K562 (cell line): ENCODE measurements around the gene FRMD4A. TPM values are rescaled to one million over a fixed set of nuclear protein-coding genes. Genes with fewer than 3 reads are reported as not detected.

Experiments
- ATAC-seq: fragments of 200-7000 bp; cut with Tn5 transposase; 3 replicates; pipeline ENCODE4 v1.9.1; 2020; ENCODE audit warnings: moderate library complexity
- BruUV-seq: library from RNA; stranded (reverse); fragments of 400-500 nt; replicated peaks from 2 replicates; lab custom pipeline; 2021; lab: Mats Ljungman, UMichigan
- CTCF ChIA-PET: fragments of 300-600 bp; formaldehyde crosslinking; extraction: SDS; loops from one replicate; lab custom pipeline; 2021; ENCODE audit warnings: low intra/inter-chr PET ratio; lab: Yijun Ruan, JAX
- POLR2A ChIA-PET: fragments of 300-600, 350-650 bp; sonication (Branson Sonifier 250); formaldehyde crosslinking; extraction: SDS; loops from one replicate; lab custom pipeline; 2021; ENCODE audit warnings: antibody characterized with exemption, inconsistent platforms; lab: Yijun Ruan, JAX
- DNase-seq, 4 experiments: peaks; one replicate each; pipeline versions ENCODE4 v3.0.0 to v3.0.0-alpha.2; 2011 to 2018; ENCODE audit warnings: low spot score in 3 of 4, mixed read lengths in 3 of 4; ENCODE audit errors: extremely low read depth in 1 of 4
- FAIRE-seq: peaks from 2 replicates; lab custom pipeline; 2011; peaks lifted over from hg19 to GRCh38; lab: Jason Lieb, UNC
- H2AFZ ChIP-seq: 2 replicates; pipeline ENCODE4 v1.6.0; 2011; ENCODE audit warnings: low read depth, low read length, control low read depth, inconsistent platforms
- H3K27ac ChIP-seq: fragments of 200-600 bp; 3 replicates; pipeline ENCODE4 v1.8.0; 2011; ENCODE audit warnings: low read depth, mild to moderate bottlenecking, control low read depth, inconsistent platforms, low read length, moderate library complexity, mixed read lengths; ENCODE audit errors: extremely low read depth
- H3K27me3 ChIP-seq, 2 experiments: fragments of 300-600 bp in 1 of 2; 2 replicates in 1 of 2; 3 replicates in 1 of 2; pipeline versions ENCODE4 v1.6.0 to v1.8.0; 2011; ENCODE audit warnings: inconsistent platforms in 2 of 2, low read length in 2 of 2, mild to moderate bottlenecking in 1 of 2, mixed read lengths in 1 of 2, moderate library complexity in 1 of 2; ENCODE audit not compliant: control insufficient read depth in 2 of 2, insufficient read depth in 2 of 2
- H3K36me3 ChIP-seq: fragments of 300-600 bp; 3 replicates; pipeline ENCODE4 v1.8.0; 2011; ENCODE audit warnings: mild to moderate bottlenecking, low read length, inconsistent platforms; ENCODE audit not compliant: control insufficient read depth, insufficient read depth
- H3K4me1 ChIP-seq, 2 experiments: fragments of 200-600 bp in 1 of 2; replicated peaks in 1 of 2; 2 replicates in 1 of 2; 3 replicates in 1 of 2; pipeline versions ENCODE4 v1.5.1 to v1.8.0; 2011; ENCODE audit warnings: inconsistent platforms in 2 of 2, low read length in 2 of 2, mild to moderate bottlenecking in 1 of 2, mixed read lengths in 1 of 2, moderate library complexity in 1 of 2; ENCODE audit not compliant: control insufficient read depth in 2 of 2, insufficient read depth in 2 of 2
- H3K4me2 ChIP-seq: 2 replicates; pipeline ENCODE4 v1.6.1; 2011; ENCODE audit warnings: low read length, control low read depth, inconsistent platforms, mixed read lengths; ENCODE audit not compliant: insufficient read depth
- H3K4me3 ChIP-seq: fragments of 200-600 bp; sonication (generic), shearing (Covaris generic); 2 replicates; pipeline ENCODE4 v1.5.1; 2016; ENCODE audit warnings: control low read depth, inconsistent platforms
- H3K79me2 ChIP-seq: fragments of 200-600 bp; 3 replicates; pipeline ENCODE4 v1.8.0; 2011; ENCODE audit warnings: low read length, inconsistent platforms; ENCODE audit not compliant: control insufficient read depth, insufficient read depth
- H3K9ac ChIP-seq, 2 experiments: 2 replicates each; pipeline versions ENCODE4 v1.6.0 to v1.6.1; 2011; ENCODE audit warnings: low read depth in 2 of 2, low read length in 2 of 2, control low read depth in 1 of 2, inconsistent platforms in 1 of 2, mild to moderate bottlenecking in 1 of 2, mixed read lengths in 1 of 2; ENCODE audit not compliant: insufficient read depth in 1 of 2
- H3K9me1 ChIP-seq: one replicate; pipeline ENCODE4 v1.6.0; 2011; ENCODE audit warnings: inconsistent platforms, mild to moderate bottlenecking, low read length, moderate library complexity; ENCODE audit not compliant: control insufficient read depth, insufficient read depth
- H3K9me3 ChIP-seq: replicated peaks from 2 replicates; pipeline ENCODE4 v1.5.1; 2011; ENCODE audit warnings: low read depth, low read length, inconsistent platforms; ENCODE audit not compliant: control insufficient read depth, insufficient read depth
- H4K20me1 ChIP-seq: replicated peaks from 2 replicates; pipeline ENCODE4 v1.6.1; 2011; ENCODE audit warnings: low read length, inconsistent platforms, mixed read lengths; ENCODE audit not compliant: control insufficient read depth, insufficient read depth
- ARID1B ChIP-seq: fragments of 450-650 bp; IDR thresholded peaks from 2 replicates; pipeline ENCODE4 v1.6.1; 2016; ENCODE audit warnings: antibody characterized with exemption, mild to moderate bottlenecking, inconsistent platforms
- CBFA2T3 ChIP-seq: fragments of 450-650 bp; IDR thresholded peaks from 2 replicates; pipeline ENCODE4 v1.6.1; 2017
- HDAC1 ChIP-seq, 2 experiments: fragments of 450-650 bp; IDR thresholded peaks; 2 replicates each; pipeline ENCODE4 v1.6.1; 2016 to 2017; ENCODE audit warnings: inconsistent platforms in 1 of 2, mild to moderate bottlenecking in 1 of 2, moderate library complexity in 1 of 2
- MCM5 ChIP-seq: fragments of 450-650 bp; IDR thresholded peaks from 2 replicates; pipeline ENCODE4 v1.6.1; 2016; ENCODE audit warnings: low read depth
- POLR2A ChIP-seq: fragments of 450-650 bp; conservative IDR thresholded peaks from 2 replicates; pipeline ENCODE4 v1.6.1; 2016
- PRMT5 ChIP-seq: sonication (generic); formaldehyde crosslinking; IDR thresholded peaks from 2 replicates; pipeline ENCODE4 v1.5.0; 2020; ENCODE audit warnings: missing genetic modification reagents
- ZBTB34 ChIP-seq: fragments of 250-450 bp; sonication (Bioruptor Pico); IDR thresholded peaks from 2 replicates; pipeline ENCODE4 v1.8.0; 2021; ENCODE audit warnings: mild to moderate bottlenecking, moderate library complexity
- ZFX ChIP-seq: sonication (generic); formaldehyde crosslinking; IDR thresholded peaks from 2 replicates; pipeline ENCODE4 v1.8.0; 2022; ENCODE audit warnings: mild to moderate bottlenecking, missing genetic modification reagents, moderate library complexity
- ZSCAN29 ChIP-seq: fragments of 450-650 bp; IDR thresholded peaks from 2 replicates; pipeline ENCODE4 v1.6.1; 2017
- WGBS: fragments of 100-300 bp; shearing (Covaris generic); methylation state at CpG from one replicate; pipeline ENCODE4 v1.1.6; 2016; ENCODE audit warnings: low coverage, mixed read lengths; ENCODE audit not compliant: insufficient coverage; ENCODE audit errors: missing lambda C conversion rate; 5-methylcytosine and 5-hydroxymethylcytosine counted together
- in situ Hi-C: fragments of 300-500 bp; cut with MboI; formaldehyde crosslinking; loops from 4 replicates; pipeline ENCODE4 v1.15.0; 2018; ENCODE audit warnings: inconsistent platforms, mixed read lengths
- intact Hi-C: fragments of 100-400 bp; cut with micrococcal nuclease; formaldehyde crosslinking; loops from 2 replicates; pipeline ENCODE4 v1.14.2; 2022
- polyA plus RNA-seq, 8 experiments: library from polyadenylated mRNA; depleted of rRNA in 4 of 8; stranded (reverse) in 5 of 8; unstranded in 3 of 8; fragments of >200 nt; fragmentation: Nextera tagmentation in 2 of 8; fragmentation: Illumina TruSeq in 1 of 8; extraction: Ambion mirVana in 2 of 8; extraction: Trizol in 1 of 8; gene quantifications; 2 replicates each; pipeline versions ENCODE4 v1.2.1 to v1.2.3, GENCODE V29; 2011 to 2014; ENCODE audit warnings: inconsistent platforms in 1 of 8, missing spikeins in 1 of 8
- total RNA-seq, 7 experiments: library from RNA; depleted of rRNA in 6 of 7; stranded (reverse); fragments of >200 nt in 6 of 7; fragmentation: Illumina TruSeq in 2 of 7; extraction: Trizol in 2 of 7; gene quantifications; 2 replicates each; pipeline versions ENCODE4 v1.2.1 to v1.2.3, GENCODE V29; 2011 to 2021; ENCODE audit warnings: low replicate concordance in 1 of 7

Gene FRMD4A
- total and polyA plus RNA-seq, 9 of the 15 experiments (the other 6 are each of a cell fraction or from before 2014, with no cell fraction given) = 0.80 to 5.2 (median 3.0) TPM

GRCh38 chr10:13721486-13721885, 609.2 kb downstream of the FRMD4A start:
- POLR2A ChIA-PET = no interaction called here
- Histone ChIP-seq H3K9me3 (no peaks in the 10 kb centered on the region; the same call in 1 of the 2 replicates), H3K9me1 (no peaks in the 10 kb centered on the region), H3K4me2 (no peak overlapping the region), H3K27ac (no peak overlapping the region), H3K27me3 (peaks cover 31 to 44% of the 10 kb centered on the region in 2 experiments), H2AFZ (no peak overlapping the region), H3K4me1 (peaks cover 0 to 9% of the 10 kb centered on the region in 2 experiments; a peak in 3 of 5 replicates), H3K79me2 (no peaks in the 10 kb centered on the region), H3K9ac (no peak overlapping the region), H4K20me1 (no peaks in the 10 kb centered on the region), H3K4me3 (no peak overlapping the region), H3K36me3 (no peaks in the 10 kb centered on the region)
- CTCF ChIA-PET = no interaction called here
- DNase-seq (no peak), ATAC-seq (no peak), FAIRE-seq (no peak)
- in situ Hi-C loops = no loop called here
- 7% methylated on average over 7 of the region's 7 CpGs for WGBS
- TF ChIP-seq ZSCAN29 (no peak), ZBTB34 (CRISPR knock-in tag) (no peak), ARID1B (no peak), ZFX (no peak), MCM5 (no peak), HDAC1 (IDR thresholded peaks at IDR 0.05) (no peak), CBFA2T3 (no peak), POLR2A (no peak), PRMT5 (CRISPR knock-in tag) (no peak)
- intact Hi-C loops = loop anchor here (5.0 kb wide), 1 partner anchor 59 kb away; no protein-coding TSS in a partner anchor
- BruUV-seq = no TSS peak
